ENCODE data around the gene C5orf63.
"Not testable (repeated sequence)": the region's sequence is repeated elsewhere in the genome, so short reads cannot be mapped to it uniquely, and the experiment has no call there.

Gene C5orf63

GRCh38 chr5:127010362-127010761 is 62.9 kb downstream of the C5orf63 start:
- DNase-seq: no peak

- DNase-seq: no peak
Measured at GRCh38 chr5:127009784-127010183, 63.5 kb downstream of the C5orf63 start.

GRCh38 chr5:127008300-127008975 is 64.9 kb downstream of the C5orf63 start:
- DNase-seq: no peak

- DNase-seq: no peak
Measured at GRCh38 chr5:127007522-127007921, 65.8 kb downstream of the C5orf63 start.

- no peak for DNase-seq
Measured at GRCh38 chr5:127006744-127007143, 66.6 kb downstream of the C5orf63 start.

GRCh38 chr5:127005282-127005681 is 68.0 kb downstream of the C5orf63 start:
- not testable (repeated sequence) for DNase-seq

GRCh38 chr5:127004721-127005120 is 68.6 kb downstream of the C5orf63 start:
- DNase-seq: no peak

- no peak for DNase-seq
Measured at GRCh38 chr5:127003798-127004495, 69.4 kb downstream of the C5orf63 start.

- no peak for DNase-seq
Measured at GRCh38 chr5:127002390-127002789, 70.9 kb downstream of the C5orf63 start.

GRCh38 chr5:127001621-127002296 is 71.5 kb downstream of the C5orf63 start:
- no peak for DNase-seq

All from nucleus accumbens (tissue), 56 donors.